GM21367 (cell line): ENCODE data around the gene KRTAP10-5.
"Not testable (repeated sequence)": the region's sequence is repeated elsewhere in the genome, so short reads cannot be mapped to it uniquely, and the experiment has no call there.

ENCODE experiments used
- ATAC-seq: cut with Tn5 transposase; IDR thresholded peaks from one replicate; pipeline ENCODE4 v1.9.1; 2021; ENCODE audit not compliant: unreplicated experiment

Gene KRTAP10-5

GRCh38 chr21:44611551-44611950, 31.1 kb upstream of the KRTAP10-5 start:
- no peak for ATAC-seq

DNA sequence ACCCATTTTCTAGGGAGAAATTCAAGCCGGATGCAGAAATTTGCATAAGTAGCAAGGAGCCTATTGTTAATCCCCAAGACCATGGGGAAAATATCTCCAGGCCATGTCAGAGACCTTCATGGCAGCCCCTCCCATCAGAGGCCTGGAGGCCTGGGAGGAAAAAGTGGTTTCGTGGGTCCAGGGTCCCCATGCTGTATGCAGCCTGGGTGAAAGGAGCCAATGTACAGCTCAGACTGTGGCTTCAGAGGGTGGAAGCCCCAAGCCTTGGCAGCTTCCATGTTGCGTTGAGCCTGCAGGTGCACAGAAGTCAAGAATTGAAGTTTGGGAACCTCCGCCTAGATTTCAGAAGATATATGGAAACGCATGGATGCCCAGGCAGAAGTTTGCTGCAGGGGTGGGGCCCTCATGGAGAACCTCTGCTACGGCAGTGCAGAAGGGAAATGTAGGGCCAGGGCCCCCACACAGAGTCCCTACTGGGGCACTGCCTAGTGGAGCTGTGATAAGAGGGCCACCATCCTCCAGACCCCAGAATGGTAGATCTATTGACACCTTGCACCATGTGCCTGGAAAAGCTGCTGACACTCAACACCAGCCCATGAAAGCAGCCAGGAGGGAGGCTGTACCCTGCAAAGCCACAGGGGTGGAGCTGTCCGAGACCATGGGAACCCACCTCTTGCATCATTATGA, 29.9 kb upstream of the KRTAP10-5 start:
- ATAC-seq: not testable (repeated sequence)

DNA sequence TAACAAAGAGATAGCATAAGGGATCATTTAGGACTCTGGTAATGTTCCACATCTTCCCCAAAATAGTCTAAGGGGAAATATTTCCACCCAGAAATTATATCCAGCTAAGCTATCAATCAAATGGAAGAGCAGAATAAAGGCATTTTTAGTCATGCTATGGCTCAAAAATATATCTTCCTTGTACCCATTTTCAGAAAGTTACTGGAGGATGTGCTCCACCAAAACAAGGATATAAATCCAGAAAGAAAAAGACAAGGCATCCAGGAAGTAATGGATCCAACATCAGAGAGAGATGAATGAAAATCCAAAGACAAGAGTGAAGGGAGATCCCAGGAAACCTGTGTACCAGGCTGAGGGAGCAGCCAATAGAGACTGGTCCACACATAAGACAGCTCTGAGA, 28.8 kb upstream of the KRTAP10-5 start:
- ATAC-seq: no peak

DNA sequence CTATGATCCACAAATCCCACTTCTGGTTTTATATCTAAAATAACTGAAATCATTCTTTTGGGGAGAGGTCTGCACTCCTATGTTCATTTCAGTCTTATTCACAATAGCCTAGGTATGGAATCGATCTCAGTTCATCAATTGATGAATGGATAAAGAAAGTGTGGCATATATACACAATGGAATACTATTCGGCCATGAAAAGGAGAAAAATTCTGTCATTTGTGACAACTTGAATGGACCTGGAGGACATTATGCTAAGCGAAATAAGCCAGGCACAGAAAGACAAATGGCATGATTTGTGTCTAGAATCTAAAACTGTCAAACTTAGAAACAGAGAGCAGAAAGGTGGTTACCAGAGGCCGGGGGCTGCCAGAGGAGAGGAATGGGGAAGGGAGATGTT, 26.1 kb upstream of the KRTAP10-5 start:
- no peak for ATAC-seq

DNA sequence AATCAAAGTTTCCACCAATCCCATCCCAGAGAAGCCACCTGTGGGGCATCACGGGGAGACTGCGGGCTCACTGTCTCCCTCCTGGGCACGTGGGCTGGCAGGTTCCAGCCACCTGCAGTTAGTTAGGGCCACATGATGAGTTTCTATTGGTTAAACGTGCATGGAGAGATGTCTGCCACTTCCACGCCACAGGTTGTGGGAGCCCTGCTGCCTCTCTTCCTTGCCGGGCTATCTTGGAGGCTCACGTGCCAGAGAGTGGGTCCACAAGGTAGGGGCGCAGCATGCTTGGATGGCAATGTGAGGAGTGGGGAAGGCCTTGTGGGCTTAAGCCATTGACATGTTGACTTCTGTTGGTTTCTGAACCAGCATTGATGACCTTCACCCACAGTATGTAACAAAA, 23.5 kb upstream of the KRTAP10-5 start:
- ATAC-seq: no peak

DNA sequence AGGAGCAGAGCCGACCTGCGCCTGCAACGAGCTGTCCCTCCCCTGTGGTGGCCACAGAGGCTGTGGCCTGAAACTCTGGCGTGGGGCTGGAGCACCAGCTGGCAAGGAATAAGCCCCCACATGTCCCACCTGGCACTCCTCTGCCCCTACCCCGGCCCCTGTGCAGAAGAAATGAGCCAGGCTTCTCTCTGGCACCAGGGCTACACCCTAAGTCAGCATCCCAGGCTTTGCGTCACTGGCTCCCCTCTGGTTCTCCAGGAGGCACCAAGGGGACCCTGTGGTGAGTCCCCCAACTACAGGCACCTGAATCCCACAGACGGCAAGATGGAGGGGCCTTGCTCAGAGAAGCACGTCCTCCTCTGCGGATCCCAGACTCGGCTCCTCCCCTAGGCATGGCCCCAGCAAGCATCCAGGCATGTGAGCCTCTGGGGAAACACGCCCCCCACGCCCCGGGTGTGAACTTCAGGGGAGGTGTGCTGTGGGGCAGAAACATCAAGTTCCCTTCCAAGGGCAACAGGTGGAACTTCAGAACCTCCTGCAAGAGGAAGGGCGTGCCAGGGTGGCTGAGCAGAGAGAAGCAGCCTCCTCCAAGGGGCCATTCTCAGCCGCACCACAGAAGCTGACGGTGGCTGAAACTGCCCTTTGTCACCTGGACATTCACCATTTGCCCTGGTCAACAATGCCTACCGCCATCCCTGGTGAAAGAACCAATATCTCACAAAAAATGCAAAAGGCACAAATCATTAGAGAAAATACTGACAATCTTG, 22.9 kb upstream of the KRTAP10-5 start:
- no peak for ATAC-seq

GRCh38 chr21:44602463-44602850, 22.1 kb upstream of the KRTAP10-5 start:
- no peak for ATAC-seq

GRCh38 chr21:44601596-44602462, 21.4 kb upstream of the KRTAP10-5 start:
- ATAC-seq: no peak

DNA sequence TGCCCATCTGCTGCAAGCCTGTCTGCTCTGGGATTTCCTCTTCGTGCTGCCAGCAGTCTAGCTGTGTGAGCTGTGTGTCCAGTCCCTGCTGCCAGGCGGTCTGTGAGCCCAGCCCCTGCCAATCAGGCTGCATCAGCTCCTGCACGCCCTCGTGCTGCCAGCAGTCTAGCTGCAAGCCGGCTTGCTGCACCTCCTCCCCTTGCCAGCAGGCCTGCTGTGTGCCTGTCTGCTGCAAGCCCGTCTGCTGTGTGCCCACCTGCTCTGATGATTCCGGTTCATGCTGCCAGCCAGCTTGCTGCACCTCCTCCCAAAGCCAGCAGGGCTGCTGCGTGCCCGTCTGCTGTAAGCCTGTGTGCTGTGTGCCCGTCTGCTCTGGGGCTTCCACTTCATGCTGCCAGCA, 20.7 kb upstream of the KRTAP10-5 start:
- ATAC-seq: not testable (repeated sequence)

DNA sequence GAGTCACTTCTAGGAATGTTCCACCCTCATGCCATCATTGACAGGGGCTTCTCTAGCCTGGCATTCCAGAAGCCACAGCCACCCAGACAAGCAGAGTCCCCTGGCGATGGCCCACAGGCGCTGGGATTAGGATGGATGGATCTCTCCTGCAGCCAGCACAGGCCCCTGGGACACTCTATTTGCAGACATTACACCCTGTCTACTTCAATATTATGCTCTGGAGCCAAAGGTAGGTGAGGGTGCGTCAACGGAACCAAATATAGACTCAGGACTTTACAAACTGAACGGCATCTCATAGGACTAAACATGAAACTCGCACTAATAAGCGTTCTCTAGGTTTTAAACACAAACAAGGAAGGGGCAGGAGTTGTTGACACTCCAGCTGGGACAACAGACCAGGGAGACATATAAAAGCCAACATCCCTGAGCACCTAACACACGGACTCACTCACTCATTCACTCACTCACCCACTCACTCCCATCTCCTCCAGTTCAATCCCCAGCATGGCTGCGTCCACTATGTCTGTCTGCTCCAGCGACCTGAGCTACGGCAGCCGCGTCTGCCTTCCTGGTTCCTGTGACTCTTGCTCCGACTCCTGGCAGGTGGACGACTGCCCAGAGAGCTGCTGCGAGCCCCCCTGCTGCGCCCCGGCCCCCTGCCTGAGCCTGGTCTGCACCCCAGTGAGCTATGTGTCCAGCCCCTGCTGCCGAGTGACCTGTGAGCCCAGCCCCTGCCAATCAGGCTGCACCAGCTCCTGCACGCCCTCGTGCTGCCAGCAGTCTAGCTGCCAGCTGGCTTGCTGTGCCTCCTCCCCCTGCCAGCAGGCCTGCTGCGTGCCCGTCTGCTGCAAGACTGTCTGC, 19.9 kb upstream of the KRTAP10-5 start, which contains the start of gene KRTAP10-7:
Gene KRTAP10-7 (plus strand): TSS at position 480 of the 861 bp plus-strand sequence. CDS start 25 bp downstream, at position 505.
- not testable (repeated sequence) for ATAC-seq

DNA sequence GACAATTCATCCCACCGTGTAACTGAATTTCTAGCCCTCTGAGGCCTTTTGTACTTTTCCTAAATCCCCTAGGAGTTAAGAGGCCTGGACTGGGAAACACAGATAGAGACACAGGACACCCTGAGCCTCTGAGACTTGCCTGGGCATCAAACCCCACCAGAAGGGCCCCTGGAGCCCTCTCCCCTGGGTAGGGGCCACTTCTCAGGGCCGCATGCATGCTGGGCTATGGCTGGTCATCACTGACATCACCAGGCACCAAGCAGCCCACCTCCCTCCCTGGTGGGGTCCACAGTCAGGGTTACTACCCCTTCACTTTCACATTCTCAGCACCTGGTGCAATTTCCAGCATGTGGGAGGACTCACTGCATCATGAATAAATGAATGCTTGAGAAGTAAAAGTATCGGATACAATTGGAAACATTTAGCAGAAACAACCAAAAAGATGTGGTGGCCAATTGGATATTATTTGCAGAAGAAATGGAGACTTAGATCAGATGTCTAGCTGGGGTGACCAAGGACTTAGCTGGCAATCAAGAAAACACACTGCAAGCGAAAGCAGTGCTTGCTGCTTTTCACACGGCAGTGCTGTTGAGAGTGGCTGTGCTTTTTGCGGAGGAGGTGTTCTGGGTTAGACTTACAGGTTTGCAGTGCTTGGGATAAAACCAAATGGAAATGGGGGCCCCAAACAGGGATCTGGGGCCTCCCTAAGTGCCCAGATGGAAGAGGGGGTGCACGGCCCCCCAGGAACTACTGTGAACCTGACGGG, 19.0 kb upstream of the KRTAP10-5 start:
- ATAC-seq: no peak

DNA sequence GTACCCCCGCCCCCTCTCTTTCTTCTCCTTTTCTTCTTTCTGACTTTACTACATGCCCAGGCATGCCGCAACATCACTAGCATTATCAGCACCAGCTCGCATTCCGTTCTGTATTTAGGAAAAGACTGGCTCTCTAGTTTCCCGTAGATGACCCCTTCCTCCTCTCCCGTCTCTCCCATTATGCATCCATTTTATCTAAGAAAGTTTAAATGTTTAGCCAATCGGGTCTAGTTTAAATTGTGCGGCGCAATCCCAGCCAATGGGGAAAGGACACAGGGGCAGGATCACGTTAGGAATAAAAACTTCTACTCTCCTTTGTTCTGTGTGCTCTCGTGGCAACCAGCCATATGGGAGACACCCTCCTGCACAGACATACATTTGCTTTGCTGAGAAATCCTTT, 17.7 kb upstream of the KRTAP10-5 start:
- ATAC-seq: no peak

- no peak for ATAC-seq
Measured at GRCh38 chr21:44596068-44596725, 15.8 kb upstream of the KRTAP10-5 start.

GRCh38 chr21:44595524-44595923, 15.1 kb upstream of the KRTAP10-5 start:
- ATAC-seq: no peak

- ATAC-seq: no peak
Measured at GRCh38 chr21:44594406-44594916, 14.1 kb upstream of the KRTAP10-5 start.

- no peak for ATAC-seq
Measured at GRCh38 chr21:44593598-44594405, 13.4 kb upstream of the KRTAP10-5 start.

- no peak for ATAC-seq
Measured at GRCh38 chr21:44592446-44593311, 12.3 kb upstream of the KRTAP10-5 start, which contains the start of gene KRTAP10-6. TSS of gene KRTAP10-6 (minus strand) at chr21:44592505. CDS start at chr21:44592484, 21 bp downstream.
